WTC11 (cell line): Measurements from ENCODE around the gene WNK2. TPM values are rescaled to one million over a fixed set of nuclear protein-coding genes. Genes with fewer than 3 reads are reported as not detected.

Experiments used
- ATAC-seq: fragments of 200-7000 bp; cut with Tn5 transposase; 2 replicates; pipeline ENCODE4 v1.10.0; 2021; ENCODE audit warnings: mild to moderate bottlenecking, moderate library complexity
- Bru-seq: library from RNA; stranded (reverse); fragments of 400-500 nt; gene quantifications from one replicate; lab custom pipeline; 2021; lab: Mats Ljungman, UMichigan
- CTCF ChIA-PET: fragments of 300-600 bp; sonication (Branson Sonifier 250); formaldehyde crosslinking; loops from one replicate; lab custom pipeline; 2021; ENCODE audit warnings: antibody characterized with exemption; lab: Charles Lee
- POLR2A ChIA-PET: fragments of 350-600 bp; sonication (Branson Sonifier 250); formaldehyde crosslinking; loops from one replicate; lab custom pipeline; 2021; ENCODE audit warnings: antibody characterized with exemption; lab: Charles Lee
- DNase-seq: peaks from one replicate; pipeline ENCODE4 v3.0.0; 2021; ENCODE audit warnings: low spot score
- H3K27ac Mint-ChIP-seq: 2 replicates; pipeline ENCODE4 v1.8.0; 2021; ENCODE audit warnings: mixed read lengths
- H3K27me3 Mint-ChIP-seq: 2 replicates; pipeline ENCODE4 v1.8.0; 2021; ENCODE audit warnings: low read depth, mild to moderate bottlenecking, moderate library complexity, mixed read lengths
- H3K36me3 Mint-ChIP-seq: 2 replicates; pipeline ENCODE4 v1.8.0; 2021; ENCODE audit warnings: mixed read lengths
- H3K4me1 Mint-ChIP-seq: 2 replicates; pipeline ENCODE4 v1.8.0; 2022; ENCODE audit warnings: mixed read lengths
- H3K4me3 Mint-ChIP-seq: 2 replicates; pipeline ENCODE4 v1.8.0; 2021; ENCODE audit warnings: mild to moderate bottlenecking, moderate library complexity, mixed read lengths
- H3K9me3 Mint-ChIP-seq: 2 replicates; pipeline ENCODE4 v1.8.0; 2021; ENCODE audit warnings: mixed read lengths
- ESRRA ChIP-seq: sonication (generic); formaldehyde crosslinking; IDR thresholded peaks from 2 replicates; pipeline ENCODE4 v1.8.1; 2022; ENCODE audit warnings: mild to moderate bottlenecking, missing genetic modification reagents, borderline replicate concordance
- ETV6 ChIP-seq: sonication (generic); formaldehyde crosslinking; IDR thresholded peaks from 2 replicates; pipeline ENCODE4 v1.8.1; 2022; ENCODE audit warnings: mild to moderate bottlenecking, missing genetic modification reagents
- FOXK1 ChIP-seq: sonication (generic); formaldehyde crosslinking; IDR thresholded peaks from 2 replicates; pipeline ENCODE4 v1.8.0; 2022; ENCODE audit warnings: mild to moderate bottlenecking, moderate library complexity, missing genetic modification reagents
- HMGA2 ChIP-seq: fragments of 250-450 bp; sonication (Bioruptor Pico); IDR thresholded peaks from 2 replicates; pipeline ENCODE4 v1.4.0; 2021; ENCODE audit warnings: mild to moderate bottlenecking, moderate library complexity
- IRF2 ChIP-seq: sonication (generic); formaldehyde crosslinking; IDR thresholded peaks from 2 replicates; pipeline ENCODE4 v1.8.0; 2022; ENCODE audit warnings: low read depth, missing genetic modification reagents, borderline replicate concordance
- JUN ChIP-seq: sonication (generic); formaldehyde crosslinking; IDR thresholded peaks from 2 replicates; pipeline ENCODE4 v1.8.0; 2023; ENCODE audit warnings: mild to moderate bottlenecking, missing genetic modification reagents
- KAT7 ChIP-seq: sonication (generic); formaldehyde crosslinking; IDR thresholded peaks from 2 replicates; pipeline ENCODE4 v1.8.1; 2023; ENCODE audit warnings: missing genetic modification reagents, mild to moderate bottlenecking, borderline replicate concordance
- NFYB ChIP-seq: sonication (generic); formaldehyde crosslinking; conservative IDR thresholded peaks from 2 replicates; pipeline ENCODE4 v1.8.0; 2022; ENCODE audit warnings: low read depth, missing genetic modification reagents
- OVOL2 ChIP-seq: fragments of 250-450 bp; sonication (Bioruptor Pico); IDR thresholded peaks from 2 replicates; pipeline ENCODE4 v1.9.0; 2021; ENCODE audit warnings: mild to moderate bottlenecking, borderline replicate concordance
- RORB ChIP-seq: fragments of 250-450 bp; sonication (Bioruptor Pico); IDR thresholded peaks from 2 replicates; pipeline ENCODE4 v1.9.0; 2021; ENCODE audit warnings: mild to moderate bottlenecking
- SMAD4 ChIP-seq: sonication (generic); formaldehyde crosslinking; IDR thresholded peaks from 2 replicates; pipeline ENCODE4 v1.8.0; 2022; ENCODE audit warnings: mild to moderate bottlenecking, missing genetic modification reagents
- SP1 ChIP-seq: sonication (generic); formaldehyde crosslinking; conservative IDR thresholded peaks from 2 replicates; pipeline ENCODE4 v1.8.1; 2022; ENCODE audit warnings: missing genetic modification reagents
- TEAD1 ChIP-seq: sonication (generic); formaldehyde crosslinking; IDR thresholded peaks from 2 replicates; pipeline ENCODE4 v1.8.0; 2022; ENCODE audit warnings: mild to moderate bottlenecking, missing genetic modification reagents
- TP53 ChIP-seq: sonication (generic); formaldehyde crosslinking; IDR thresholded peaks from 2 replicates; pipeline ENCODE4 v1.8.1; 2023; ENCODE audit warnings: mild to moderate bottlenecking, missing genetic modification reagents
- ZNF317 ChIP-seq: sonication (generic); formaldehyde crosslinking; IDR thresholded peaks from 2 replicates; pipeline ENCODE4 v1.8.1; 2023; ENCODE audit warnings: low read depth, mild to moderate bottlenecking, moderate library complexity, missing genetic modification reagents, borderline replicate concordance
- long read RNA-seq, 3 experiments: library from RNA in 1 of 3; library from capped mRNA in 1 of 3; library from polyadenylated mRNA in 1 of 3; unstranded in 2 of 3; stranded (forward) in 1 of 3; transcript quantifications; one replicate each; pipeline ENCODE4 v2.0.0, GENCODE V29; 2021
- total RNA-seq: library from RNA; stranded (reverse); gene quantifications from 3 replicates; pipeline ENCODE4 v1.2.3, GENCODE V29; 2021
- TF ChIP-seq, protein P1 (sequence below): sonication (generic); formaldehyde crosslinking; IDR thresholded peaks from 2 replicates; pipeline ENCODE4 v1.8.1; 2023; ENCODE audit warnings: mild to moderate bottlenecking, missing genetic modification reagents, moderate library complexity
- TF ChIP-seq, protein P2 (sequence below): sonication (generic); formaldehyde crosslinking; IDR thresholded peaks from 2 replicates; pipeline ENCODE4 v1.8.1; 2023; ENCODE audit warnings: mild to moderate bottlenecking, moderate library complexity, missing genetic modification reagents
- TF ChIP-seq, protein P3 (sequence below): sonication (generic); formaldehyde crosslinking; IDR thresholded peaks from 2 replicates; pipeline ENCODE4 v1.8.0; 2022; ENCODE audit warnings: mild to moderate bottlenecking, missing genetic modification reagents

WNK2 gene
- total RNA-seq (113 to 121 TPM (median 120 TPM) in 3 replicates), Bru-seq, nascent RNA (percentile 67 among the genes with signal in this experiment)
- long read RNA-seq, experiment 1, transcript WNK2-209 (2 exons, 559 nt), result major isoform, 6 of 79 reads
- long read RNA-seq, experiment 1, partial matches to known transcripts, result 22 of 79 reads
- long read RNA-seq, experiment 1, other reads (novel, unspliced or antisense), result 47 of 79 reads
- long read RNA-seq, experiment 2, partial matches to known transcripts, result 19 of 63 reads
- long read RNA-seq, experiment 2, other reads (novel, unspliced or antisense), result 39 of 63 reads
- long read RNA-seq, experiment 3, result 0 reads

DNA sequence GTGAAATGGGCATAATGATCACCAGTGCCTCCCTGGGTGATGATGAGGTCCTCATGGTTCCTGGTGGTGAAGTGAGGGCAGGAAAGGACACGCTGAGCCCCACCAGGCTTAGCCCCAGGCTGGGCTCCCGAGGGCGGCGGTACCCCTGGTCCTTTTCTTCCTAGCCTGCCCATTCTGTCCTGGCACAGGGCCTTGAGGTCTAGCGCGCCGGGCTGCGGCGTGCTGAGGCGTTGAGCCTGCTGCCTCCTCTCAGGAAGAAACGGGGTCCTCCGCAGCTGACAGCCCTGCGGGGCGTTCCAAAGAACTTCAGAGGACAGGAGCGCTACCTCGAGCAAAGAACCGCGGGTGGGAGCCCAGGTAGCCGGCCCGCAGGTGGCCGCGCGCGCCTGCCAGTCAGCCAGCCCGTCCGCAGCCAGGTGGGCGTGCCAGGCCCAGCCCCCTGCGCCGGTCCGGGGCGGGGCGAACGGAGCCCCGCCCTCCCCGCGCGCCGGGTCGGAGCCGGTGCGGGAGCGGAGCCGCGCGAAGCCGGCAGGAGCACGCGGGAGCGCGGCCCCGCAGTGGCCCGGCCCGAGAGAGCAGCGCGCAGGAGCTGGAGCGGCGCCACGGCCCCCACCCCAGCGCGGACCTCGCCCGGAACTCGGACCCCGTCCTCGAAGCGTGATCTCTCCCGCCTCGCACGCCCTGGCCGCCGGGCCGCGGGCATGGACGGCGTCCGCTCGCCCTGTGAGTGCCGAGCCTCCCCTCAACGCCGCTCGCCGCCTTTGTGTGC is at the start of gene WNK2:
Gene WNK2, plus strand, starts transcription at position 477 of the 769 bp plus-strand sequence. CDS start 791 bp downstream, outside the sequence.
- Mint-ChIP-seq H3K4me3 (peak within 1 kb of the TSS; percentile 71), H3K27me3 (peaks cover 31% of the 10 kb centered on the region), H3K4me1 (peaks cover 30% of the 10 kb centered on the region)
- peak; percentile 55 for DNase-seq
- POLR2A ChIA-PET, result no interaction called here
- TF ChIP-seq KAT7 (CRISPR knock-in tag) (0 out of 2 replicates have a peak, but pooled peaks have one; percentile 44), ZNF317 (CRISPR knock-in tag) (no peak), IRF2 (CRISPR knock-in tag) (no peak), FOXK1 (CRISPR knock-in tag) (0 out of 2 replicates have a peak, but pooled peaks have one; percentile 39), SMAD4 (CRISPR knock-in tag) (no peak), TEAD1 (CRISPR knock-in tag) (0 out of 2 replicates have a peak, but pooled peaks have one; percentile 59), SP1 (CRISPR knock-in tag) (peak; percentile 60), NFYB (CRISPR knock-in tag) (no peak), TP53 (CRISPR knock-in tag) (0 out of 2 replicates have a peak, but pooled peaks have one; percentile 4), JUN (CRISPR knock-in tag) (no peak), HMGA2 (CRISPR knock-in tag) (no peak), ESRRA (CRISPR knock-in tag) (peak; percentile 56; the same call in 1 of the 2 replicates), ETV6 (CRISPR knock-in tag) (peak; percentile 47; the same call in 1 of the 2 replicates), OVOL2 (CRISPR knock-in tag) (no peak), RORB (no peak)
- TF ChIP-seq, protein P1, sequence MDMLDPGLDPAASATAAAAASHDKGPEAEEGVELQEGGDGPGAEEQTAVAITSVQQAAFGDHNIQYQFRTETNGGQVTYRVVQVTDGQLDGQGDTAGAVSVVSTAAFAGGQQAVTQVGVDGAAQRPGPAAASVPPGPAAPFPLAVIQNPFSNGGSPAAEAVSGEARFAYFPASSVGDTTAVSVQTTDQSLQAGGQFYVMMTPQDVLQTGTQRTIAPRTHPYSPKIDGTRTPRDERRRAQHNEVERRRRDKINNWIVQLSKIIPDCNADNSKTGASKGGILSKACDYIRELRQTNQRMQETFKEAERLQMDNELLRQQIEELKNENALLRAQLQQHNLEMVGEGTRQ (CRISPR knock-in tag), result no peak
- TF ChIP-seq, protein P2, sequence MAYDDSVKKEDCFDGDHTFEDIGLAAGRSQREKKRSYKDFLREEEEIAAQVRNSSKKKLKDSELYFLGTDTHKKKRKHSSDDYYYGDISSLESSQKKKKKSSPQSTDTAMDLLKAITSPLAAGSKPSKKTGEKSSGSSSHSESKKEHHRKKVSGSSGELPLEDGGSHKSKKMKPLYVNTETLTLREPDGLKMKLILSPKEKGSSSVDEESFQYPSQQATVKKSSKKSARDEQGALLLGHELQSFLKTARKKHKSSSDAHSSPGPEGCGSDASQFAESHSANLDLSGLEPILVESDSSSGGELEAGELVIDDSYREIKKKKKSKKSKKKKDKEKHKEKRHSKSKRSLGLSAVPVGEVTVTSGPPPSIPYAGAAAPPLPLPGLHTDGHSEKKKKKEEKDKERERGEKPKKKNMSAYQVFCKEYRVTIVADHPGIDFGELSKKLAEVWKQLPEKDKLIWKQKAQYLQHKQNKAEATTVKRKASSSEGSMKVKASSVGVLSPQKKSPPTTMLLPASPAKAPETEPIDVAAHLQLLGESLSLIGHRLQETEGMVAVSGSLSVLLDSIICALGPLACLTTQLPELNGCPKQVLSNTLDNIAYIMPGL (CRISPR knock-in tag), result no peak
- TF ChIP-seq, protein P3, sequence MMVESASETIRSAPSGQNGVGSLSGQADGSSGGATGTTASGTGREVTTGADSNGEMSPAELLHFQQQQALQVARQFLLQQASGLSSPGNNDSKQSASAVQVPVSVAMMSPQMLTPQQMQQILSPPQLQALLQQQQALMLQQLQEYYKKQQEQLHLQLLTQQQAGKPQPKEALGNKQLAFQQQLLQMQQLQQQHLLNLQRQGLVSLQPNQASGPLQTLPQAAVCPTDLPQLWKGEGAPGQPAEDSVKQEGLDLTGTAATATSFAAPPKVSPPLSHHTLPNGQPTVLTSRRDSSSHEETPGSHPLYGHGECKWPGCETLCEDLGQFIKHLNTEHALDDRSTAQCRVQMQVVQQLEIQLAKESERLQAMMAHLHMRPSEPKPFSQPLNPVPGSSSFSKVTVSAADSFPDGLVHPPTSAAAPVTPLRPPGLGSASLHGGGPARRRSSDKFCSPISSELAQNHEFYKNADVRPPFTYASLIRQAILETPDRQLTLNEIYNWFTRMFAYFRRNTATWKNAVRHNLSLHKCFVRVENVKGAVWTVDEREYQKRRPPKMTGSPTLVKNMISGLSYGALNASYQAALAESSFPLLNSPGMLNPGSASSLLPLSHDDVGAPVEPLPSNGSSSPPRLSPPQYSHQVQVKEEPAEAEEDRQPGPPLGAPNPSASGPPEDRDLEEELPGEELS (CRISPR knock-in tag), result 0 out of 2 replicates have a peak, but pooled peaks have one; percentile 47
- TF ChIP-seq, all 79 proteins: peak for 8
- H3K9me3 Mint-ChIP-seq, result no peaks in the 10 kb centered on the region
- peak; percentile 67 for ATAC-seq
- H3K36me3 Mint-ChIP-seq, result no peaks in the 10 kb centered on the region
- no peak within 1 kb of the TSS for H3K27ac Mint-ChIP-seq
- CTCF ChIA-PET, result interaction anchor here (3.0 kb wide), 1 partner anchor 30 kb away, joined by 10 read pairs; no protein-coding TSS in a partner anchor
